Mesenteric fat pad (tissue), 1 donor: ENCODE data around the gene FOXL1. TPM values are rescaled to one million over a fixed set of nuclear protein-coding genes. Genes with fewer than 3 reads are reported as not detected.

Experiments used
- DNase-seq: peaks from one replicate; pipeline ENCODE4 v3.0.0-alpha.2; 2020; ENCODE audit warnings: low spot score
- long read RNA-seq: library from polyadenylated mRNA; unstranded; transcript quantifications from one replicate; pipeline ENCODE4 v2.0.0, GENCODE V29; 2020
- total RNA-seq: library from RNA; stranded (reverse); fragmentation: NEBNext Ultra II Directional; extraction: Animal tissue kit (Norgen Biotek cat#: 25700); gene quantifications from one replicate; pipeline ENCODE4 v1.2.1, GENCODE V29; 2021
- donor health status: DM: yes; HTN: yes; CAD: no.

Gene FOXL1
- total RNA-seq = 0.26 TPM
- long read RNA-seq = 0 reads

DNA sequence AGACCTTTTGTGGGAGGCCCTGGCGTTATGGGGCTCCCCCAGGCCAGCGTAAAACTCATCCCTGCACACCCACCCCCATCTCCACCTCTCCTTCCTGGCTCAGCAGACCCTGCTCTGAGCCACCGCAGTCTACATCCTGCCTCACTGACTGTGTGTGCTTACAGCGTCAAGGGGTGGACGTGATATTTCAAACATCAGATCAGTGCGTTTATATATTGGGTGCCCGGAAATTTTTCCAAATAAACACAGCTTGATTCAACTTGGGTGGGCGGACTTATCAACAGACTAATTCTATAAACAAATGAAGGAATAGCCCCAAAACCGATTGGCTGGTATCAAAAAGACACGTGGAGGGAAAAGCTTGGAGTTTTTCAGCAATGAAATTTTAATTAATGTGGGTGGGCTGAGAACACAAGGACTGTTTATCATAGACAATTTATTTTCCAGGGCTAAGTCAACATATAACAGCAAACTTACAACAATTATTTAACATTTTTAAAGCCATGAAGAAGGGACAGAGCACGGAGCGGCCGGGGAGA lies at the start of gene FOXL1:
TSS of gene FOXL1 (plus strand) at position 489 of the 539 bp plus-strand sequence. CDS start 175 bp downstream, outside the sequence.
- DNase-seq = no peak

DNA sequence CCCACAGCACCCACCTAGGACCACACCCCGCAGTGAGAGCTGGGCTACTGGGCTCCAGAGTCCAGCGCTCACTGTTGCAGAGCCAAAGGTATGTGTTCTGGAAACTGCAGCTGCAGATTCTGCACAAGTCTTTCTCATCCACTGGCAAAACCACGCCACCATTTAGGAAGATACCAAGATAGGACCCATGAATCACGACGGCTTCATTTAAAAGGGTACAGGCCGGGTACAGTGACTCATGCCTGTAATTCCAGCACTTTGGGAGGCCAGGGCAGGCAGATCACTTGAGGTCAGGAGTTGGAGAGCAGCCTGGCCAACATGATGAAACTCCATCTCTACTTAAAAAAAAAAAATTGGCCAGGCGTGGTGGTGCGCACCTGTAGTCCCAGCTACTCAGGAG lies 49.2 kb upstream of the FOXL1 start:
- no peak for DNase-seq

DNA sequence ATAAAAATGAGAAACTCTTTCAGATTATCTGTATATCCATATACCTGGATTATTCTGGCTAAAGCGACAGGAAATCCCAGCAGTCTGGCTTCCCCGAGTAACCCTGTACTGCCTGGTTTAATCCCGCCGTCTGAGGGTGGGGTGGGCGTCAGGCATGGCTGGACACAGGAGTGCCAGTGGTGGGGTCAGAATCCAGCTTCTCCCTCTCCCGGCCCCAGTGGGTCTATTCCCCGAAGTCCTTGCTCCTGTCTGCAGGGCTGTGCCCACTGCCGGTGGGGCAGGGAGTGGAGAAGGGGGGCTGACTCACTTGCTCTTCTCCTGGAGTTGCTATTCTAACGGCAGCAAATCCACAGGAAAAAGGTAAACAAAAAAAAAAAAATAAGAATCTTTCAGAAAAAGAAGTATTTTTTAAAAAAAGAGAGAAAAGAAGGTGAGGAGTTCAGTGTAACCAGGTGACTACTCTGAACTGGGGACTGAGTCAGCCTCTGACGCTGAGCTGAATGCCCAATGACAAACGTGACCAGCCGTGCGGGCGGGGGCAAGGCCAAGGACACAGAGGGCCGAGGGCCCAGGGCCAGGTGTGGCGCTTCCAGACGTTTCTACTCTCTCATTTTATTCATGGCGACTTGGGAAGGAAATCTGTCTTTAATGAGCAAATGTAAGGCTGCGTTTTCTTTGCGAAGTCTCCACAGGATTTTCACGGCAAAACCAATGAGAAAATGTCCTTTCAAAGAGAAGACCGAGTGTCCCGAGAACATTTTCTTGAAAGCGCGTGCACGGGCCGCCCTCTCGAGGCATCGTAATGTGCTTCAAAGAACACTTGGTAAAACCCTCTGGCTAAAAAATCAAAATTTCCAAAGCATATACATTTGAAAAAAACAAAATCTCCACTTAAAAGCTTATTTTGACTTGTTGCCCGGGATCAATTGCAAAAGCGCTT lies 47.8 kb upstream of the FOXL1 start:
- DNase-seq = no peak

DNA sequence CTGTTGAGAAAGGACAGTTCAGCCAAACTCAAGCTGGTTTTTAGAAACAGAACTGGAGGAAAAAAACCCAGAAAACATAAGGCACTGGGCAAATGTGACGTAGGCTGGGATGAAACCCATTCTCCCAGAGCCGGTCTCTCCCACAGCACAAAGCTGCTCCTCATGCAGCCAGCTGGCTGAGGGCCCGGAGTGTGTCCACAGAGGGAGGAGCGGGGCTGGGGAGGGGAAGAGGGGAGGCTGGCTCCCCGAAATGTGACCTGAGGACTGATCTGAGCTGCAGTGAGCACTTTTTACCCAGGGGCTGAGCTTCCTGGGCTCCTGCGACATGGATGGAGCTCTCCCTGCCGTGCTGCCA lies 47.2 kb upstream of the FOXL1 start:
- DNase-seq = no peak

DNA sequence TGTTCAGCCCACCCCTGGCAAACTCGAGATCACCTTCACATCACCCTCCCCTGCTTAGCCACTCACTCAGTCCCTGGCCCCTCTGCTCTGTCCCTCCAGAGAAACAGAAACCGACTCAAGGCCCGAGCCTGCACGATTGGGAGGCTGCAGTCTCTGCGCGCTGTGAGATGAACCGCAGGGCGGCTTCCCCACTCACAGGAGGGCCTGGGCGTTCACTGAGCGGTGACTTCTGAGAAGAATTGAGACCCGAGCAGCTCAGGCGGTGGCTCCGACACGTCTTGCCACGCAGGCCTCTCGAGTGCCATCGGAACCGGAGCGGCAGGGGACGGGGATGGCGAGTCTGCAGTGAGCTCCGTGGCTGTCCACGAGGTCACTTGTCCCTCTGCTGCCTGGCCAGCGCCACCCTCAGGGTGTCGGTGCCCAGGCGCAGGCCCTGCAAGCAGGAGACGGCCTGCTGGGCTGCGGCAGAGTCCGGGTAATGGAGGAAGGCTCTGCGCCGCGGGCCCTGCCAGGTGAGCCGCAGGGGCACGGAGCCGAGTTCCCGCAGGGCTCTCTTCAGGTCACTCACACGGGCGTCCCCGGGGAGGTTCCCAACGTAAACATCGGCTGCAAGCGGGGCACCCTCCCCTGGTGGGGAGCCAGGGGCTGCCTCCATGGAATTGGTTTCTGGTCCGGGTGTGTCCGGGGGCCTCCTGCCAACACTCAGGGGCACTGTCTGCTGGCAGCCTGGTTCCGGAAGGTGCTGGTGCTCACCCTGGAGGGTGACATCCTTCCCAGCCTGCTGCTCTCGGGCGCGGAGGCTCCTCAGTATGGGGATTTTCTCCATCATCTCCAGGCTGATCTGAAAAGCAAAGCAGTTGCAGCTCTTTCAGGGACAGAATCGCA lies 46.5 kb upstream of the FOXL1 start:
- no peak for DNase-seq

DNA sequence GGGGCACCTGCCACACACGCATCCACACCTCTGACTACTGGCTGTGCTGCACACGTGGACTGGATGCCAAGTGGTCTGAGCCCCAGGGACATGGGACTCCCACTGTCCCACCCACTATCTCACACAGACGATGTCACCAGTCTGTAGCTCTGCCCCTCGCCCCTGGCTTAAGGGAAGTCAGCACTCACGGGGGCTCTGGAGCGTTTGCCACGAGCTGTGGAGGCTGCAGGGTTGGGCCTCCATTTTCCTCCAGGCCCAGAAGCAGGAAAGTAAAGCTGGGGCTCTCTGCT lies 45.9 kb upstream of the FOXL1 start:
- no peak for DNase-seq

DNA sequence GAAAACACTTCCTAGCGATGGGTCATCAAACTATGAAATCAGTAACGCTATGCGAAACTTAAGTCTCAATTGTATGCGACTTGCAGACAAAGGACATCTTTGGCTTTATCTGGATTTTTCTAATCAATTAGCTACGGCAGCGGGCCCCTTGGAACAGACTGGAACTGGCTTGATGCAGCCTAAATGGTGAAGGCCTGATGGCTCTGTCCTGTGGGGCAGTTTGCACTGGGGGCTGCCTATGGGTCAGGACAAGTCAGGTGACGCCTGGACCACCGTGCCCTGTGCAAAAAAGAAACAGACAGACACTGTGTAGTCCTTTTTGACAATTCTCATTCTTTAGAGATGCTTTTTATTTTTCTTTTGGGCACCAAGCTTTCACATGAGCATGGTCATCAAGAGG lies 45.3 kb upstream of the FOXL1 start:
- no peak for DNase-seq

DNA sequence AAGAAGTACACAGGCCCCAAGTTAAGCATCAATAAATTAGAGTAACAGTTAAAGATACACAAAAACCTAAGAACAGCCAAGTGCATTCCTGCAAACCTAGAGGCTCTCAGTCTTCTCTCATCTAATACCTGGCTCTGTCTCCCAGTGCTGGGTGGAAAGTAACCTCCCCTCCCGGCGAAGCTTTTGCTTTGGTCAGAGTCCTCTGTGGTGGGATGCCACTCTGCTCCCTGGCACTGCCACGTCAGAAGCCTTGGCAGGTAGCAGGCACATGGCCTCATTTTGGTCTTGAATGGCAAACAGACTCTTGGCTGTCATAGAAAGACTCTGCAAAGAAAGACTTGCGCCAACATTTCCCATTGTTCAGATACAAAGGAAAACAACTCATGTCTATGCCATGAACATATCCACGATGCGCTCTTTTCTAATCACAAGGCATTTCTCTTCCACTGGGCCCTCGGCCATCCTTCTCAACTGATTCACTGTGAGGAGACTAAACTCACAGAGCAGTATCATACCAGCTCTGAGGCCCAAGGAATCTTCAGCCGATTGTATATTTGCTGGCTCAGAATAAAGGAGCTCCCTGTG lies 44.5 kb upstream of the FOXL1 start:
- no peak for DNase-seq

DNA sequence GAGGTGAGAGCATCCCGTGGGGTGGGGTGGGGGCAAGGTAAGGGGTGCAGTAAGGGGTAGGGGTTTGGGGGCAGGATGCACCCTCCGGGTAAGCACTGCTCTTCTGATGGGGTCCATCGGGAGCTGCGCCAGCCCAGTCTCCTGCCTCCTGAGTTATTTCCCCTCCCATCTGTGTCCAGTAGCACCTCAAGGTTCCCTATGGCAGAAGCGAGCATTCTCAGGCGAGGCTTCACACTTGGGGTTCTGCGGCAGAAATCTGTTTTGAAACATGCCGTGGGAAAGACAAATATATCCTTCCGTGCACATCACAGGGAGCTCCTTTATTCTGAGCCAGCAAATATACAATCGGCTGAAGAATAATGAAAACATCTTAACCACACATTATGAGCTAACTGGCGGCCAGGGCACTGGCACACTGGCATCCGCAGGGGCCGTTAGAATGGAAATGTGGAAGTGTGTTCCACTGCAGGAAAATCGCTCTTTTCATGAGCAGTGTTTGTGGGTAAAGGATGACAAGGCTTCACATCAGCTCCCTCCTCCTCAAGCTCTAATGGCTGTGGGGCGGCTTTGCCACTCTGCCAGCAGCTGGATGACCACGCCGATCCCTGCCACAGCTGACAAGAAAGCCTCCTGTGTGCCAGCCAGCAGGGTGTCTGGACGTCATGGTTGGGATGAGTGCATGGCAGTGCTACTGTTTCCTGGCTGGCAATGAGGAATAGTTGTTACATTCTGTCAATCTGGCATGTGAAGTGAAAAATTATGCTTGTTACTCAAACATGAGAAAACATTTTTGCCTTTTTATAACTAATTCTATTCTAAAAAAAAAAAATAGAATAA lies 43.4 kb upstream of the FOXL1 start:
- no peak for DNase-seq

DNA sequence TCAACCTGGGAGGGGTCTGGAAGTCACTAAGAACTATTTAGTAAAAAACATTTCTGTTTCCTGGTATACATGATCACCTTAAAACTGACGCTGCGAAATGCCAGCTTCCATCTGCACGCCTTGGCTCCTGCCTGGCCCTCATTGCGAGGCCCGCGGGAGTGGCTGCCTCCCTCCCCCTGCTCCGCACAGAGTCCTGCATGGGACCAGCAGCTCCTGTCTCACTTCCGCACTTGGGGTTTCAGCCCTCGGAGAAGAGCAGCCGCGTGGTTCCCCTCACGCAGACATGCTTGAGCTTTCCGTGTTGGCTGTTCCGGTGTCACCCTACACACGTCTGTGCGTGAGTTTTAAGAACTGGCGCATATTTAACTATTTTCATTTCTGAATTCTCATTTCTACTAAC lies 41.7 kb upstream of the FOXL1 start:
- DNase-seq = no peak

DNA sequence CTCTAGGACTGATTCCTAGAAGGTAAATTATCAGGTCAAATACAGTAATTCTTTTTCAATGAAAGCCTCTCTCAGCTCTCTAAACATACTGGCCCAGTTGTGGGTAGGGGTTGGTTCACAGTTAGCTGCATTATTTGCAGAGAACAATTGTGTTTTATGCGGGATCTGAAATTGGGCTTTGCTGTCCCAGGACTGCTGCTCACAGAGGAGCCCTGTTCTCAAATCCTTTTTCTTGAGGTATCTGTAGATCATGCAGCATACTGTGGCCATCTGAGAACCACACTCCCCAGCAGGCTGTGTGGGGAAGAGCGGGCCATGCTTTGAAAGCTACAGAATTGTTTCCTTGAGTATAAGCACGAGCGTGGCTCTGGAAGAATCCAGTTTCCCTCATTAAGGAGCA lies 40.9 kb upstream of the FOXL1 start:
- DNase-seq = no peak

DNA sequence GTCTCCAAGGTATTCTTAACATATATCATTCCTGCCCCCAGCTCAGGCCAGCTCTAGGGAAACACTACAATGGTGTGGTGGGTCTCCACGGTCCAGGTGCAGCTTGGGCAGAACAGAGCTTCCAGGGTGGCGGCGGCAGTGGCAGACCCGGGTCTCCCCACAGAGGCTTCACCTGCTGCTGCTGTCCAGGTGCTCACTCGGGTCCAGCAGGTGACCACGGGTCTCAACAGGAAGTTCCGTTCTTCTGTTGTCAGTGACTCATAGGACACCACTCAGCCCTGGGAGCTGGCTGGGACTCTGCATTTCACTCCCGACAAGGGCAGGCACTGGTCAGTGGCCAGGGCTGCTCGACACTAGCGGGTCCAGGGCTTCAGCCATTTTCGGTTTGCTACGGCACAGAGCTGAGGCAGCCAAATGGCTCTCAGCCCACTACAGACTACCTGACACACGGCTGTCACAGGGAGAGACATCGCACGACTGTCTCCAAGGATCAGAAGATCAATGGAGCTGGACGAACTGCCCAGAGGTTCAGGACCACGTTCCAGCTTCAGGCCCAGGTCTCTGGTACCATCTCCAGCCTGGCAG lies 40.1 kb upstream of the FOXL1 start:
- DNase-seq = no peak

DNA sequence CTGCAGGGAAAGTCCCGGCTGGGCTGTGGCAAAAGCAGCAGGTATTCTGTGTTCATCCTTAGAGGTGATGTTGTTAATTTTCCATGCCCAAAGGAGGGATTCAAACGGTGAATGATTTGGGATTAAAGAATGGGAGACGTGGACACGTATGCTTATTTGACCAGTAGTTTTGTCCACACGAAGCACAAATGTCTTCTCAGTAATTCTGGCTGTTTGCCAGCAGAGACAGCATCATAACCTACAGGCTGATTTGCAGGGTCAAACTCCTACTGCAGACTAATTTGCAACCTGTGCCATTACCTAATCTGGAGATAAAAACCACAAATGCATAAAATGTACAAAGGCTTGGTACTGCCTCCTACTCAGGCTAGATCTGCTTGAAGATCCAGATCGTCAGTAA lies 37.5 kb upstream of the FOXL1 start:
- DNase-seq = no peak

DNA sequence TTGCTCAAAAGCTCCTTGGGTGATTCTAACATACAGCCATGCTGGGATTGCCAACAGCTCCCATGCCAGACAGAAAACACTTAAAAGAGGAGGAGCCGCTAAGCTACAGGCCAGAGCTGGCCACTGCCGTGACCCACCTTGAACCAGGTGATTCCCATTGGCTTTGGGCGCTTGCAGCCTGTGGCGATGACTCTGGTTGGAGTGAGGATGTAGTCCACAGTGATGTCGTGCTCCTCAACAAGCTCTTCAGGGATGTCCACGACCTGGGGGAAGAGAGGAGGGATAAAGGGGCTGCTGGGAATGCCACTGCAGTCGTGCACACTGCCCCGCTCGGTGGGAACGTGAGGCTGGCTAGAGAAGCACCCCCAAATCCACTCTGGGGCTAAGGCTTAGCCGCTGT lies 36.8 kb upstream of the FOXL1 start:
- DNase-seq = no peak

DNA sequence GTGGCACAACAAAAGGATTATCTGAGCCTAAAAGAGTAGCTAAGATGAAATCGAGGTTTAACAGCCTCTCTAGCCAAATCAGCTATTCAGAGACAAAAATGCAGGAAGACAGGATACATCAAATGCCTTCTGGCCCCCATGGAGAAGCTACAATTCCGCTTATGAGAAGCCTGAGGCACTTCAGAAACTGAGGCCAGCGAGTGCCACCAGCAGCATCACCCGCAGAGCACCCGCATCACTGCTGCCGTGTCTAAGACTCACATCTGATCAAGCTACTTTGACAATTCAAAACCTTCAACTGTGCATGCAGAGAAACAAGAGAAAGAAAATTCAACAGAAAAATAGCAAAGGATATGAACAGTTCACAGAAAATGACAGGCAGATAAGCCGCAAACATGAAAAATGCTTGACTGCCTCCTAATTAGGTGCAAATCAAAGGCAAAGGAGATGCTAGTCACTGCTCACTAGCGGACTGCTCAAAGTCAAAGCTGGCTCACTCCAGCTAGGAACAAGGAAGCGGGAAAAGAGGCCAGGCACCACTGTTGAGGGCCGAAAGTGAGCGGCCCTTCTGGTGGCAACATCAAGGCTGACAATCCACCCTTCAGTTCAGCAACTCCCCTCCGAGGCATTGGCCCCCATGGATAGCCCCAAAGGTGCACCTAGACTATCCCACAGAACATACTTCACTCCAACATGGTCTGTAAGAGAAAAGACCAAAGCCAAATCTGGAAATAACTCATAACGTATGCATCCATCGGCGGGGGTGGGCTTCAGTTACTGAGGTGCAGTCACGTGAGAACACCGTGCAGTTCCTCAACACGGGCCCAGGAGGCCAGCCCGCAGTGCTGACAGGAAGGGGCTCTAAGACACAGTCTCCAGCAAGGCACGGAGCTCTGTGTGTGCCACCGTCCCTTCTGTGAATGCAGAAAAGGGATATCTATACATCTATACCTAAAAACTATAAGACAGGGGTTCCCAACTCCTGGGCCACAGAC lies 35.3 kb upstream of the FOXL1 start:
- no peak for DNase-seq

DNA sequence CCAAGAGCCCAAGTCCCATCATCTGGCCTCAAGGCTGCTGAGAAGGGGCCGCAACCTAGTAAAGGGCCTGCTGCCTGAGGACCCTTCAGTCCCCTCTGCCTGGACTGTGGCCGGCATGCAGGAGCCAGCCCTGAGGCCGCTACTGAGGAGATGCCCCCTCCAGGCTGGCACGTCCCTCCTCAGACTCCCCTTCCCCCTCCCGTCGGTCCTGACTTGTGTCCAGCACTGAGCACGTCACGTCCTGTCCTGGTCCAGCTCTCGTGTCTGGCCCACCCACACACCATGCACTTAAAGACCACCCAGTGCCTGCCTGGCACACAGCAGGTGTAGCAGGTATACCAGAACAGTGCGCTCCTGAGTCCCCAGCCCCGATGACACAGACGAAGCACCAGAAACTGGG lies 32.9 kb upstream of the FOXL1 start:
- no peak for DNase-seq

DNA sequence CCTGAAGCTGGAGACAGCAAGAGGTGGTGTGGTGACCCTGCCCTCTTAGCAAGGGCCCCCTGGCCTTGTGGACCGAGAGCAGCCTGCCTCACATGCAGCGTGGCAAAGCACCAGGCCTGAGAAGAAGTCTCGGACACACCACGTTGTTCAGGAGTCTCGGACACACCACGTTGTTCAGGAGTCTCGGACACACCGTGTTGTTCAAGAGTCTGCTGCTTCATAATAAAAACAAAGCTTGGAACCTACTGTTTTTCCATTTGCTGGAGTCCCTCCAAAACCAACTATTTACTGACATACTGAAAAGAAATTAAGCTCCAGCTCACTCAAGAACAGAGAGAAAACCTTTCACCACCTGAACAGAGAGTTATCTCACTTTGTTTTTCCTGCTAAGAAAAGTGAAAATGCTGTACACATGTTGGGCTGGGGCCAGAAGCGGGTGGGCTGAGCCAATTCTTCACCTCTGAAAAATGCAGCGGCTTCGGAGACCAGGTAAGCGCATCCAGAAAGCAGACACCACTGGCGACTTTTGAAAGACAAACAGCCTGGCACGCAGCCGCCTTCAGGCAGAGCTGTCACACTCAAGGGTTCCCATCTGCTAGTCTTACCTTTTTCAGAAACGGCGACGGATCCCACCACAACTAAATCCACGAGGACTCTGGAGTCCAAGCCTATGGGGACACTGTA lies 32.3 kb upstream of the FOXL1 start:
- no peak for DNase-seq

DNA sequence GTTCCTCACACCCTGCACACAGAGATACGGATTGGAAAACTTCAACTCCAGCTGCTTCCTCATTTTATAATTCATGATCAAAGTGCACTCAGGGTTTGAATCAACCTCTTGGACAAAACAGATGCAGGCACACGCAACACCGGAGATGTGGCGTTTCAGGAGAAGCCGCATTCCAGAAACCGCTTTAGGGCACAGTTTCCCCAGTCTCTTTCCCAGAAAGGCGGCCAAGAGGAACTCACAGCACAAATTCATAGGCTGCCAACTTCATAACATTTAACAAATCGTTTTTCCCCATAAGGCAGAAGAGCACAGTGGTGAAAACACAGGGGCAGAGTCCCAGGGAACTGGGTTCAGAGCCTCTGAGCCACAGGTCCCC lies 31.7 kb upstream of the FOXL1 start:
- no peak for DNase-seq

DNA sequence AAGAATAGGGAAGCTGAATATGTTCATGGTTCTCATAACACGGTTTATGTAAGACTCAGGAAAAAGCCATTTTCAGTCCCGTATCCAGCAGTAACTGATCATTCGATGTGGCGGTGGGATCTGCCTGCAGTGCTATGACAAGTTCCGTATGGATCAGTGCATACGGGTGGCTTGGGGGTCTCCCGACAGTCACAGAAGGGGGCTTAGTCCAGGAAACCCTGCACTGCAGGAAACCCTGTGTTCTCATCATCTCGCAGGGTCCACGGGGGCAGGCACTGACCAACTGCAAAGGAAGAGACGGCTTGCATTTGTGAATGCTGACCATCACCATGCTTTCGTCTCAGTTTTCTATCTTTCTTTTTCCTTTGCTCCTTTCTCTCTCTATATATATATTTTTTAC lies 31.1 kb upstream of the FOXL1 start:
- DNase-seq = no peak
